ENCODE data around the gene SYT9. TPM values are rescaled to one million over a fixed set of nuclear protein-coding genes. Genes with fewer than 3 reads are reported as not detected.

The SYT9 gene
- total and polyA plus RNA-seq, 4 donors, result 0.05 to 5.4 (median 2.6) TPM

DNA sequence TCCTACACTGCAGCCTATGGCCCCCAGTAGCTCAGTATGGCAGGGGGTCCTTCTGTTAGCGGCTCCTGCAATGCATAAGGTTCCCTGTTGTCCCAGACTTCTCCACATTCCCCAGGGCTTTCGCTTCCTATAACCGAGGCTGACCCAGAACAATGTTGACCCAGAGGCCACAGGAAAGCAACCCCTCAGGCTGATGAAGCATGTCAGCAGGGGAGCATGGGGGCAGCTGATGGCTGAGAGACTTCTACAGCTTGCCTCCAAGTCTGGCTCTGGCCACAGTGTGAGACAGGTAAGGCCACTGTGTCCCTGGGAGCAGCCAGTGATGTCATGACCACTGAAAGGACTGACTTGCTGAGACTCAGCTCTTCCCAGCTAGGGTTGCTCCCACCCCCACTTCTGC lies 249.5 kb downstream of the SYT9 start:
- H3K4me1 ChIP-seq (ENCODE audit: control insufficient read depth in 4 of 4, insufficient read depth in 4 of 4, low read length in 3 of 4), result no peaks in the 10 kb centered on the region
- H3K36me3 ChIP-seq (ENCODE audit: control insufficient read depth in 4 of 4, insufficient read depth in 3 of 4, low read depth in 1 of 4, low read length in 3 of 4), result peaks cover 0 to 2% (median under 1%) of the 10 kb centered on the region in 4 donors
- H3K27me3 ChIP-seq (ENCODE audit: control insufficient read depth in 4 of 4, insufficient read depth in 4 of 4, low read length in 3 of 4), result no peaks in the 10 kb centered on the region
- H3K4me3 ChIP-seq (ENCODE audit: low read depth in 1 of 3, low read length in 3 of 3), result no peak overlapping the region
- DNase-seq (ENCODE audit: low spot score), result no peak
- no peak for TF ChIP-seq RXRA (IDR thresholded peaks at IDR 0.05)
- no peak for TF ChIP-seq YY1 (IDR thresholded peaks at IDR 0.05)
- TF ChIP-seq, protein P1, sequence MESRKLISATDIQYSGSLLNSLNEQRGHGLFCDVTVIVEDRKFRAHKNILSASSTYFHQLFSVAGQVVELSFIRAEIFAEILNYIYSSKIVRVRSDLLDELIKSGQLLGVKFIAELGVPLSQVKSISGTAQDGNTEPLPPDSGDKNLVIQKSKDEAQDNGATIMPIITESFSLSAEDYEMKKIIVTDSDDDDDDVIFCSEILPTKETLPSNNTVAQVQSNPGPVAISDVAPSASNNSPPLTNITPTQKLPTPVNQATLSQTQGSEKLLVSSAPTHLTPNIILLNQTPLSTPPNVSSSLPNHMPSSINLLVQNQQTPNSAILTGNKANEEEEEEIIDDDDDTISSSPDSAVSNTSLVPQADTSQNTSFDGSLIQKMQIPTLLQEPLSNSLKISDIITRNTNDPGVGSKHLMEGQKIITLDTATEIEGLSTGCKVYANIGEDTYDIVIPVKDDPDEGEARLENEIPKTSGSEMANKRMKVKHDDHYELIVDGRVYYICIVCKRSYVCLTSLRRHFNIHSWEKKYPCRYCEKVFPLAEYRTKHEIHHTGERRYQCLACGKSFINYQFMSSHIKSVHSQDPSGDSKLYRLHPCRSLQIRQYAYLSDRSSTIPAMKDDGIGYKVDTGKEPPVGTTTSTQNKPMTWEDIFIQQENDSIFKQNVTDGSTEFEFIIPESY (IDR thresholded peaks at IDR 0.05), result no peak
- TF ChIP-seq FOXA1 (IDR thresholded peaks at IDR 0.05), result no peak
- TF ChIP-seq NR2F2 (IDR thresholded peaks at IDR 0.05), result no peak
- TF ChIP-seq, protein P2, sequence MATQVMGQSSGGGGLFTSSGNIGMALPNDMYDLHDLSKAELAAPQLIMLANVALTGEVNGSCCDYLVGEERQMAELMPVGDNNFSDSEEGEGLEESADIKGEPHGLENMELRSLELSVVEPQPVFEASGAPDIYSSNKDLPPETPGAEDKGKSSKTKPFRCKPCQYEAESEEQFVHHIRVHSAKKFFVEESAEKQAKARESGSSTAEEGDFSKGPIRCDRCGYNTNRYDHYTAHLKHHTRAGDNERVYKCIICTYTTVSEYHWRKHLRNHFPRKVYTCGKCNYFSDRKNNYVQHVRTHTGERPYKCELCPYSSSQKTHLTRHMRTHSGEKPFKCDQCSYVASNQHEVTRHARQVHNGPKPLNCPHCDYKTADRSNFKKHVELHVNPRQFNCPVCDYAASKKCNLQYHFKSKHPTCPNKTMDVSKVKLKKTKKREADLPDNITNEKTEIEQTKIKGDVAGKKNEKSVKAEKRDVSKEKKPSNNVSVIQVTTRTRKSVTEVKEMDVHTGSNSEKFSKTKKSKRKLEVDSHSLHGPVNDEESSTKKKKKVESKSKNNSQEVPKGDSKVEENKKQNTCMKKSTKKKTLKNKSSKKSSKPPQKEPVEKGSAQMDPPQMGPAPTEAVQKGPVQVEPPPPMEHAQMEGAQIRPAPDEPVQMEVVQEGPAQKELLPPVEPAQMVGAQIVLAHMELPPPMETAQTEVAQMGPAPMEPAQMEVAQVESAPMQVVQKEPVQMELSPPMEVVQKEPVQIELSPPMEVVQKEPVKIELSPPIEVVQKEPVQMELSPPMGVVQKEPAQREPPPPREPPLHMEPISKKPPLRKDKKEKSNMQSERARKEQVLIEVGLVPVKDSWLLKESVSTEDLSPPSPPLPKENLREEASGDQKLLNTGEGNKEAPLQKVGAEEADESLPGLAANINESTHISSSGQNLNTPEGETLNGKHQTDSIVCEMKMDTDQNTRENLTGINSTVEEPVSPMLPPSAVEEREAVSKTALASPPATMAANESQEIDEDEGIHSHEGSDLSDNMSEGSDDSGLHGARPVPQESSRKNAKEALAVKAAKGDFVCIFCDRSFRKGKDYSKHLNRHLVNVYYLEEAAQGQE (IDR thresholded peaks at IDR 0.05), result no peak
- no peak overlapping the region for H3K9ac ChIP-seq (ENCODE audit: low read depth in 1 of 2, low read length in 2 of 2)
- H3K9me3 ChIP-seq (ENCODE audit: control insufficient read depth in 4 of 4, low read length in 3 of 4), result no peaks in the 10 kb centered on the region
- 91% methylated on average over 3 of the region's 3 CpGs for WGBS
- no peak overlapping the region for H3K27ac ChIP-seq (ENCODE audit: low read depth in 1 of 2, low read length in 2 of 2)

DNA sequence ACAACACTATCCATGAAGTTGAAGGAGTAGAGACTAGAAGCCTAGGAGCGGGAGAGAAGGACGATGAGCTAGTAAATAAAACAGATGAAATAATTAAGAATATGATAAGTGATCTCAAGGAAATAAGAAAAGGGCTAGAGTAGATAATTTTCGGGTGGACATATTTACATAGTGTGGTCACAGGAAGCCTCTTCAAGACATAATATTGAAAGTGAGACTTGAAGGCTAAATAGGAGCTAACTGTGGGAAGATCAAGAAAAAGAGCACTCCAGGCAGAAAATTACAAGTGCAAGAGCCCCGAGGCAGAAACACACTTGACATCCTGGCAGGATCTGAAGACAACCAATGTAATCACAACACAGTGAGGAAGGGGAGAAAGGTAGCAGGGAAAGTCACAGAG lies 250.2 kb downstream of the SYT9 start:
- H3K36me3 ChIP-seq (ENCODE audit: control insufficient read depth in 4 of 4, insufficient read depth in 3 of 4, low read depth in 1 of 4, low read length in 3 of 4), result peaks cover 0 to 2% (median under 1%) of the 10 kb centered on the region in 4 donors
- H3K27me3 ChIP-seq (ENCODE audit: control insufficient read depth in 4 of 4, insufficient read depth in 4 of 4, low read length in 3 of 4), result no peaks in the 10 kb centered on the region
- H3K9ac ChIP-seq (ENCODE audit: low read depth in 1 of 2, low read length in 2 of 2), result no peak overlapping the region
- DNase-seq (ENCODE audit: low spot score), result no peak
- no peak overlapping the region for H3K4me3 ChIP-seq (ENCODE audit: low read depth in 1 of 3, low read length in 3 of 3)
- no peaks in the 10 kb centered on the region for H3K9me3 ChIP-seq (ENCODE audit: control insufficient read depth in 4 of 4, low read length in 3 of 4)
- no peak overlapping the region for H3K27ac ChIP-seq (ENCODE audit: low read depth in 1 of 2, low read length in 2 of 2)
- no peaks in the 10 kb centered on the region for H3K4me1 ChIP-seq (ENCODE audit: control insufficient read depth in 4 of 4, insufficient read depth in 4 of 4, low read length in 3 of 4)
- TF ChIP-seq TAF1 (conservative IDR thresholded peaks at IDR 0.05) (no peak), FOXA1 (IDR thresholded peaks at IDR 0.05) (no peak), HNF4A (conservative IDR thresholded peaks at IDR 0.05) (no peak)
- TF ChIP-seq, protein P1 (IDR thresholded peaks at IDR 0.05), result no peak
- TF ChIP-seq, protein P2 (IDR thresholded peaks at IDR 0.05), result no peak
- 84% methylated on average over 4 of the region's 4 CpGs for WGBS

All from liver (tissue), 9 donors.